H7 (cell line): Measurements from ENCODE around the gene HTR4. TPM values are rescaled to one million over a fixed set of nuclear protein-coding genes. Genes with fewer than 3 reads are reported as not detected.

Experiments
- DNase-seq: peaks from one replicate; pipeline ENCODE4 v3.0.0; 2012
- H3K27me3 ChIP-seq: 2 replicates; pipeline ENCODE4 v1.6.0; 2011; ENCODE audit warnings: mild to moderate bottlenecking, low read length; ENCODE audit not compliant: control insufficient read depth, insufficient read depth
- H3K36me3 ChIP-seq: replicated peaks from 2 replicates; pipeline ENCODE4 v1.5.1; 2011; ENCODE audit warnings: low read length; ENCODE audit not compliant: control insufficient read depth, insufficient read depth
- H3K4me3 ChIP-seq: 2 replicates; pipeline ENCODE4 v1.5.1; 2011; ENCODE audit warnings: low read depth, mild to moderate bottlenecking, control low read depth, low read length, moderate library complexity; ENCODE audit not compliant: insufficient read depth
- total RNA-seq: library from RNA; depleted of rRNA; stranded (reverse); fragments of >200 nt; shearing (Covaris generic); gene quantifications from 2 replicates; pipeline ENCODE4 v1.2.3, GENCODE V29; 2014

The HTR4 gene
- total RNA-seq, 1 experiment from 2014 or later: not detected

DNA sequence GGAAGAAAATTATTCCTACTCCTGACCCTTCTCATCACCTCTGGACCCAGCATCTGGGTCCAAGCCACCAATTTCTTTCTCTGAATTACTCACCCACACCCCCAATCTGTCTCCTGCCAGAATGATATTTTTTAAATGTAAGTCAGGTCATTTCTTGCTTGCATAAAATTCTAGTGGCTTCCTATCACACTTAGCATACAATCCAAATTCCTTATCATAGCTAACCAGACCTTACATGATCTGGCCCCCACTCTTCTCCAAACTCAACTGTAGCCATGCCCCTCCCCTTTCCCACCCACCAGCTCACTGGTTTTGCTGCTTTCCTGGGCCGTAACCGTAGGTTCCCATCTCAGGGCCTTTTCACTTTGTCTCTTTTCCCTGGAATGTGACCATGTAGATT lies 15.2 kb downstream of the HTR4 start:
- Histone ChIP-seq H3K27me3 (no peaks in the 10 kb centered on the region), H3K36me3 (no peaks in the 10 kb centered on the region), H3K4me3 (no peak overlapping the region)
- DNase-seq: no peak

- no peaks in the 10 kb centered on the region for H3K27me3 ChIP-seq
- DNase-seq: no peak
- no peak overlapping the region for H3K4me3 ChIP-seq
- H3K36me3 ChIP-seq: no peaks in the 10 kb centered on the region
These were observed 18.0 kb downstream of the HTR4 start for GRCh38 chr5:148636353-148636752.

DNA sequence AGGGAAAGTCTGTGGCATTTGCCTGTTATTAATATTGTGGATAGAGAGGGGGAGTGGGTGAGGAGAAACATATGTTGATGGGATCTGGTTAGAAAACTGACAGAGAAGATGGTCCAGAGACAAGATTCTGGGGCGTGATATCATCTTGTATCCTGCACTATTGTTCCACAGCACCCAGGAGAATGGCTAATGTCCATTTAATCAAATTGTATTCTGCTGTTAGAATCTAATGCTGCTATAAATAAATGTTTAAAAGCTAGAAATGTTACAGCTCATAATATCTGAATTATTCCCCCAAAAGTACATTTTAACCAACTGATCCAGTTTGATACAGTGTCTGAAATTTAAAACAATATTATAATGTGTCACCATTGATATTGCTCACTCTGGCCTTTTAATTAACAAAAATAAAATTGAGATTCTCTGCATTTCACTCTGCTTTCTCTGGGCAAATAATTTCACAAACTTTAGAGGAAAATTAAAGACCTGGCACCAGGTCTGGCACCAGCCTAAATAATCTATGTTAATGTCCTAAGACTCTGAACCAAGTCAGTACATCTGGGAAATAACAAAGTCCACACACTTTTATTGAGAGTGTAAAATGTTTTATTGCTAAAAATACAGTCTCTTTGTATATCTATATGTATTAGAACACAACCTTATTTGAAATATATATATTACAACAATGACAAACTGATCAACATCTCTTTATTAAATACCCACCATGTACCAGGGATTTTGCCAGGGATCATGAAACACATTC lies 18.8 kb downstream of the HTR4 start:
- Histone ChIP-seq H3K4me3 (no peak overlapping the region), H3K27me3 (no peaks in the 10 kb centered on the region), H3K36me3 (no peaks in the 10 kb centered on the region)
- no peak for DNase-seq

DNA sequence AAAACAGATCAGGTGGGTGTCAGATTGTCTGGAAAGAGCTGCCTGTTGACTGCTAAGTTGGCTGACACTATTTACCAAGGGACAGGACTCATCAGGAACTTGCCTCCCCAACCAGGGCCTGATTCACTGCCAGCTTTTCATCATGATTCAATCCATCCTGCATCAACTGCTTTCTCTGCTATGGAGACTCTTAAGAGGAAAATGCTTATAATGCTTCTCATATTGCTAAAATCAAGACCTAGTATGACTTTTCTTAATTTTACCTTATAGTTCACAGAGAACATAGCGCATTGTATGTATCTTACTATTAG lies 21.3 kb downstream of the HTR4 start:
- Histone ChIP-seq H3K4me3 (no peak overlapping the region), H3K36me3 (no peaks in the 10 kb centered on the region), H3K27me3 (no peaks in the 10 kb centered on the region)
- no peak for DNase-seq

DNA sequence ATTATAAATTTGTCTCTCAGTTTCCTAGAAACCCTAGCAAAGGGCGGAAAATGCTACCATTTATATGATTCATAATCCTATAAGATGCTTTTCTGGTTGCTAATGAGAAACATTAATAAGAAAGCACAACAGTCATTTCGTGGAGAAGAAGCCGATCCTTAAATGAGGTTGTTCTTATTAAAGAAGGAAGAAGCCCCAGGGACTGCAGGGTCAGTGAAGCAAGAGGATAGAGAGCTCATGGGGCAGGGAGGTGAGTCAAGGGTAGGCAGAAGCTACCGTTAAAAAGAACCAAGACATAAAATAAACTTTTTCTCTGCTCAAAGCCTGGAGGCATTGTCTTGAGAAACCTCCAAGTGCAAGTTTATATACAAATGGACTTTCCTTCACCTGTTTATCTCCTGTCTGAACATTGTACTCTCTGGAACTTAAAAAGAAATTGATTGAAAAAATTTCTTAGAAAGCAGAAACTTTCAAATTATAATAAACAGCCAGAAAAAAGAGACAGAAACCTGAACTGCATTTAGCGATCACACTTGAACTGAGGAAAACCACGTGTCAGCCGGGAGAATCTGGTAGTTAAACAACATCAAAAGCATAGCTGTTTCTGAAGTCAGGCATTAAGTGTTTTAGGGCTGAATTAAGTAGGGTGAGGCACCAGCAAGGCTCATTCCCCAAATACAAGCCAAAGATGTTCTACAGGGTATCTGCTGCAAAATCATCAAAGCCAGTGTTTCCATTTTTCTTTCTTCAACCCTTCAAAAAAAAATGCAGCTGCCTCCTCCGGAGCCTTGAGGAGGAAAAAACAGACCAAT lies 21.9 kb downstream of the HTR4 start:
- no peak overlapping the region for H3K4me3 ChIP-seq
- H3K27me3 ChIP-seq: no peaks in the 10 kb centered on the region
- no peaks in the 10 kb centered on the region for H3K36me3 ChIP-seq
- DNase-seq: no peak

GRCh38 chr5:148626986-148627385 lies 27.3 kb downstream of the HTR4 start:
- Histone ChIP-seq H3K4me3 (no peak overlapping the region), H3K36me3 (no peaks in the 10 kb centered on the region), H3K27me3 (no peaks in the 10 kb centered on the region)
- DNase-seq: no peak

GRCh38 chr5:148626081-148626613 lies 28.2 kb downstream of the HTR4 start:
- Histone ChIP-seq H3K4me3 (no peak overlapping the region), H3K36me3 (no peaks in the 10 kb centered on the region), H3K27me3 (no peaks in the 10 kb centered on the region)
- DNase-seq: no peak

- Histone ChIP-seq H3K36me3 (no peaks in the 10 kb centered on the region), H3K4me3 (no peak overlapping the region), H3K27me3 (no peaks in the 10 kb centered on the region)
- DNase-seq: no peak
These were observed 29.1 kb downstream of the HTR4 start for GRCh38 chr5:148625250-148625649.

GRCh38 chr5:148623741-148624140 lies 30.6 kb downstream of the HTR4 start:
- no peak for DNase-seq
- no peak overlapping the region for H3K4me3 ChIP-seq
- H3K36me3 ChIP-seq: no peaks in the 10 kb centered on the region
- no peaks in the 10 kb centered on the region for H3K27me3 ChIP-seq

- no peaks in the 10 kb centered on the region for H3K27me3 ChIP-seq
- H3K36me3 ChIP-seq: no peaks in the 10 kb centered on the region
- H3K4me3 ChIP-seq: no peak overlapping the region
- DNase-seq: no peak
These were observed 31.2 kb downstream of the HTR4 start for GRCh38 chr5:148623101-148623500.

DNA sequence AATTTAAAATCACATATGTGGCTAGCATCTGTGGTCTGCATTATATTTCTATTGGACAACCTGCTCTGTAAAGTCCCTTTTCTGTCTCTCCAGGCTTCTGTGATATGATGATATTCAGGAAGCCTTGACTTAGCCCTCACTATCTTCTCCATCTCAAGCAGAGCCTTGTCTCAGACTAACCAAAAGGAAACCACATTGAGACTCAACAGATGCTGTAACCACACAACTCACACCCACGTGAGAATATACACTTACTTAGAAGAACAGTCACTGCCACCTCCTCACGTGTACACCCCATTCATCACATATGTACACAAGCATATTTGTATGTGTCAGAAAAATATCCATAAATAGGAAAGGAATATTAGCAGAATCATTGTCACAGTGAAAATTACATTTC lies 33.6 kb downstream of the HTR4 start:
- no peak for DNase-seq
- H3K4me3 ChIP-seq: no peak overlapping the region

DNA sequence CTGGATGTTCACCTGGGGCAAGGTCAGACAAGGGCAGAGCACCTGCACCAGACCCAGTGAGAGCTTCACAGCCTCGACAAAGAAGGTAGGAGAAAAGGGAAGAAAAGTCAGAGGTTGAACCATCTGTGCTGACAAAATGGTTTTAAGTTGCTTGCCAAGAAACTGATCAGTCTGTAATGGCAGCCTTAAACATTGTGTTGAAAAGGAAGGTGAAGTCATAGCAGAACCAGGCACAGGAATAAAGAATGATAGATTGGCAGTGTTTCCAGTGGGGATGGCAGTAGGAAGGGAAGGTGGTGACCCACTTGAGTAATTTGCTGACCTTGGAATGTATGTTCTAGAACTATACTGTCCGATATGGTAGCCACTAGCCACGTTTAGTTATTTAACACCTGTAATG lies 34.2 kb downstream of the HTR4 start:
- DNase-seq: no peak
- H3K36me3 ChIP-seq: no peaks in the 10 kb centered on the region
- no peak overlapping the region for H3K4me3 ChIP-seq
- H3K27me3 ChIP-seq: no peaks in the 10 kb centered on the region

More for the DNA sequence above, 33.6 kb downstream of the HTR4 start:
- no peaks in the 10 kb centered on the region for H3K36me3 ChIP-seq
- H3K27me3 ChIP-seq: no peaks in the 10 kb centered on the region

DNA sequence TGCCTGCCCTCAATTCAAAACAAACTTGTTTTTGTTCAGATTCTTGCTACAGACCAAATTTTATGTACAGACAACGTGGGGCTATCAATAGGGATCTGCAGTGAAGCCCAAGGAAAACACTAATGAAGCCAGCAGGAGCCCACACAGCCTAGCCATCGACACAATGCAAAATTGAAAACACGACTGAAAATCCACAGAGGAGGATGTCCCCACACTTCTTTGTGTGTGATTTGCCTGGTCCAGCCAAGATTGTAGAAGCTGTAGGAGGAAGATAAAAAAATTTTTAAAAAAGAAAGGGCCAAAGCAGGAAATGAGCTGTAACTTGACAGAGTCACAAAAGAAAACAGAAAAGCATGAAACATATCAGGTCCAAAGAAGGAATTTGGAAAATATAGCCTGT lies 34.8 kb downstream of the HTR4 start:
- no peak overlapping the region for H3K4me3 ChIP-seq
- H3K27me3 ChIP-seq: no peaks in the 10 kb centered on the region
- no peaks in the 10 kb centered on the region for H3K36me3 ChIP-seq
- no peak for DNase-seq

DNA sequence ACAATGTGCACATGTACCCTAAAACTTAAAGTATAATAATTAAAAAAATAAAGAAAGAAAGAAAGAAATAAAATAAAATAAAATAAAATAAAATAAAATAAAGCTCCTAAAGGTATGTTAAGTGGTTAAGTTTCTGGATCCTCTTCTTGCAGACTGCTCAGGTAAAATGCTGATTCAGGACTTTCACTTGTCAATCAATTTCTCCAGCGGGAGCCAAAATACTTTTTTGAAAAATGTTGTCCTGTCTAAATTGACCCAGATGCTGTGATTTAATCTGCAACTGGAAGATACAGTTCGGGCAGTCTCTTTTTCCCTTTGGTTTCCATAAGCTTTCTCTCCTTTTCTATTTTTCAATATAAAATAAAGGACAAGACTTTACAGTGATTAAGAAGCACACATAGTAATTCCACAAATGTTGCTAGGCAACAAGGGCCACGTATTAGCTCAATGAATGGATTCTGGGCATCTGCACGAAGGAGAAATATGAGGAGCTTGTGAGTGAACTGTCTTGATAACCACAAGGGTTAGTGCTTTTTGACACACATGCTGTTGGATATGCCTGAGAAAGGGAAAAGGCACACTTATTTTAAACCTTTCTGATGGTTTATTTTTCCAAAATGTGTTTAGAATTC lies 38.6 kb downstream of the HTR4 start:
- no peaks in the 10 kb centered on the region for H3K27me3 ChIP-seq
- DNase-seq: no peak

GRCh38 chr5:148607406-148607805 lies 46.9 kb downstream of the HTR4 start:
- Histone ChIP-seq H3K27me3 (no peaks in the 10 kb centered on the region), H3K4me3 (no peak overlapping the region), H3K36me3 (no peaks in the 10 kb centered on the region)
- DNase-seq: no peak

More for the DNA sequence above, 38.6 kb downstream of the HTR4 start:
- Histone ChIP-seq H3K4me3 (no peak overlapping the region), H3K36me3 (no peaks in the 10 kb centered on the region)
